Renal cortical epithelial cell (primary cell): ENCODE measurements around the gene N4BP2L2. TPM values are rescaled to one million over a fixed set of nuclear protein-coding genes. Genes with fewer than 3 reads are reported as not detected.
A peak's percentile ranks its signal among the peaks of the same experiment; 100 is the strongest.

Experiments used
- DNase-seq: peaks from one replicate; pipeline ENCODE4 v3.0.0-alpha.2; 2011; ENCODE audit warnings: low read depth
- total RNA-seq: library from RNA; depleted of rRNA; stranded (reverse); fragments of >200 nt; gene quantifications from 2 replicates; pipeline ENCODE4 v1.2.3, GENCODE V29; 2014

N4BP2L2 gene
- total RNA-seq, 1 donor from 2014 or later = 204 TPM

DNA sequence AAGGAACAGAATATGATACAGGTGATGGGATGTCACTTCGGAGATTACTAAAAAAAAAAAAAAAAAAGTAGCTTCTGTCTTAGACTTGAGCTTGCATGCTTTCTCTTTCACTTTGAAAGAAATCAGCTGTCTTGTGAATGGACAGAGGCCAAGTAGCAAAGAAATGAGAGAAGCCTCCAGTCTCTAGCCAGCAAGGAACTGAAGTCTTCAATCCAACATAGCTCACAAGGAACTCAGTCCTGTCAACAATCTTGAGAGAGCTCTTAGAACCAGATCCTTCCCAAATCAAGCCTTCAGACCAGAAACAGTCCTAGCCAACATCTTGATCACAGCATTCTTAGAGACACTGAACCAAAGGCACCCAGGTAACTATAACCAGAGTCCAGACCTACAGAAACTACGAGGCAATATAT, 7.7 kb downstream of the N4BP2L2 start:
- peak; percentile 63 for DNase-seq

DNA sequence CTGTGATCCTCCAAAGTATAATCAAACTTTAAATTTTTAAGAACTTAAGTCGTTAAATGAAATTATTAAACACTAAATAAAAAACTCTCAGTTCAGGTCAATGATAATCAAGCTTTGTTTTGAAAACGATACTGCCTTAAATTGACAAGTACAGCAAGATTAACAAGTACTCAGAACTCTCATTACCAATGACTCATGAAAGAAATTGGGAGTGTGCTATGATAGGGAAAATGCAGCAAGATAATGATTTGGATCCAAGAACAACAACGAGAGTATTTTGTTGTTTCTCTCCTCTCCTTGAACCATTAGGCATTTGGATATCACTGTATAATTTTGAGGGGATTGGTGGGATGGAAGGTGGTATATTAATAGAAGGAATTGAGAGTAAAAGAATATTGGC, 10.2 kb downstream of the N4BP2L2 start:
- DNase-seq = peak; percentile 18

DNA sequence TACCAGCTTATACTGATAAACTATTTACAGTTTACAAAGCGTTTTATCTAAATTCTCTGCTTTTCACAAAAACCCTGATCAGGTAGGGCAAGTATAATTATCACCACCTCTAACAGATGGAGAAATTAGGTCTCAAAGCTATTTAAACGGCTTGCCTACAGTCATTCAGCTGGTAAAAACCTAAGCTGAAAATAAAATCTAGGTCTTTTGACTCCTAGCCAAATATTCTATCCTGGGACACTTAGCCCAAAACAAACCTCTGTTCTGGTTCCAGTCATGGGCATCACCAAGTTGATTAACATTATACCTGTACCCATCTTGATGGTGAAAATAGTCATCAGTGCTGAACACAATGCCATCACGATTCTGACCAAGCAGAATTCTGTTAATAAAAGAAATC, 11.4 kb downstream of the N4BP2L2 start:
- DNase-seq = no peak

DNA sequence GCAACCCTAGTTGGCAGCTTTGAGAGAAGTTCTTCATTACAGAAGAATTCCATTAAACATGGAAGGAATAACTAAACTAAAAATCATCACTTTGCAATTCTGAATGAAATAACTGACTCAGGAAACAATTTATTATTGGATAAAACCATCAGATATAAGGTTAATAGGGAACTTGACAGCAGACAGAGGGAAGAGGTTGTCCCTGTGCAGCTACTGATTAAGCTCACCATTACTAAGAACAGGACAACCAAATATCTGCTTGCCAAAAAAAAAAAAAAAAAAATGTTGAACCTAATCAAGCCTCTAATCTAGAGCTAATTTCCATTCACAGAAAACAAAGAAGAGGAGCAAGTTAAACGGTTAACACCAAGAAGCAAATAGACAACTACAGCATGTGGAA, 12.8 kb downstream of the N4BP2L2 start:
- no peak for DNase-seq

DNA sequence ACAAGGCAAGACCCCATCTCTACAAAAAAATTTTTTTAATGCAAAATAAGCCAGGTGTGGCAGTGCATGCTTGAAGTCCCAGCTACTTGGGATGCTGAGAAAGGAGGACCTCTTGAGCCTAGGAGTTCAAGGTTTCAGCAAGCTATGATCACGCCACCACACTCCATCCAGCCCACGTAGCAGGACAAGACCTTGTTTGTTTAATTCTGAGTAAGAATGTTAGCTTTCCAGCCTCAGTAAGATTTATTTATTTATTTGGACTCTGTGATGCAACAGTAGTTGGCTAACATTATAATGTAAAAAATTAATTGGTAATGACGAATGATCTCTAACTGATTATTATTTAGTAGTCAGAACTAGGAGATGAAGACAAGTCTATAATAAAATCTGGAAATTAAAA, 23.3 kb downstream of the N4BP2L2 start:
- no peak for DNase-seq

DNA sequence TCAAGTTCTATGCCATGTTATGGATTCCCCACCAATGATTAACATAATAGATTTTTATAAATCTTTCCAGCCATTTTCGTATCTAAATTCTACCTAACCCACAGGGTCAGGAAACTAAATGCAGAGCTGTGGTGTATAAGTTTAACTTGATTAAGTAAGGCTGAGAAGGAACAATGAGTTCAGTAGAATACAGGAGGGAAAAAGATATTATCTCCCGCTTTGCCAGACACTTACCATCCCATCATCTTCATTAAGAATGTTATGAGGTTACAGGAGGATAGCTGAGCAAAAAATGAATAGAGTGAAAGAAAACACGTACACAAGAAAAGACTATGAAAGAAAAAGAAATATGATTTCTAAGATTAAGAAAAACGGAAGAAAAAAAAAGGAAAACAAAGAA, 27.1 kb downstream of the N4BP2L2 start:
- DNase-seq = no peak

DNA sequence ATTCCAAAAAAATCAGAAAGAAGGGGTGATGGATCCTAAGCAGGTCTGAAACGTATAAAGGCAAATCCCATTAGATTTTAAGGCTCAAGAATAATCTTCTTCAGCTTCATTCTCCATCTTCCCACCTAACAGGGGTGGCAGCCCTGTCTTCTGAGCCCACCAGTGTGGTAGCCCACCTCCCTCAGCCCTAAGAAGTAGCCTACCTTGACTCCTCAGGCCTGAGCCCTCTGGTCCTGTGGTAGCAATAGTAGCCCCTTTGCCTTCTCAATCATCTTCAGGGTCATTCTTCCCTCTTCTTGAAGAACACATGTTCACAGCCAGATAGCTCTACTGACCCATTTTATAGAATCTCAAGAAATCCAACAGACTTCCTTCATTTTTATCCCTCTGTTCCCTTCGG, 33.7 kb downstream of the N4BP2L2 start:
- DNase-seq = no peak

DNA sequence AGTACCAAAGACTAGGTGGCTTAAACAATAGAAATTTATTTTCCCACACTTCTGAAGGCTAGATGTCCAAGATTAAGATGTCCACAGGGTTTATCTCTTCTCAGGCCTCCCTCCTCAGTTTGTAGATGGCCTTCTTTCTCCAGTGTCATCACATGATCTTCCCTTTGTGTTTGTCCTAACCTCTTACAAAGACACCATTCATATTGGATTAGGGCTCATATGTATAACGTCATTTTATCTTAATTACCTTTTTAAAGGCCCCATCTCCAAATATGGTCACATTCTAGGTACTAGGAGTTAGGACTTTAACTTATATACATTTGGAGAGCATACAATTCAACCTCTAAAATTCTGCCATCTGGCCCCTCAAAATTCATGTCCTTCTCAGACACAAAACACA, 34.3 kb downstream of the N4BP2L2 start:
- no peak for DNase-seq

DNA sequence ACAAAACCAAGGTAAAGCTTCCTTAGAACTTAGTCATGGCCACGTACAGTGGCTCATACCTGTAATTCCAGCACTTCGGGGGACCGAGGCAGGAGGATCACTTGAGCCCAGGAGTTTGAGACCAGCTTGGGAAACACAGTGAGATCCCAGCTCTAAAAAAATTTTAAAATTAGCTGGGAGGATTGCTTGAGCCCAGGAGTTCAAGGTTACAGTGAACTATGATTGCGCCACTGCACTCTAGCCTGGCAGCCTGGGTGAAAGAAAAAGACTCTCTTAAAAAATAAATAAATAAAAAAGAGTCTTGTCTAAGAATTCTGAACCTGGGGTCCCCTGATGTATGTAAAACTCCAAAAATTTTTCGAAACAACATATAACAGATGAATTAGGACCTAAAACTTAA, 34.9 kb downstream of the N4BP2L2 start:
- no peak for DNase-seq

DNA sequence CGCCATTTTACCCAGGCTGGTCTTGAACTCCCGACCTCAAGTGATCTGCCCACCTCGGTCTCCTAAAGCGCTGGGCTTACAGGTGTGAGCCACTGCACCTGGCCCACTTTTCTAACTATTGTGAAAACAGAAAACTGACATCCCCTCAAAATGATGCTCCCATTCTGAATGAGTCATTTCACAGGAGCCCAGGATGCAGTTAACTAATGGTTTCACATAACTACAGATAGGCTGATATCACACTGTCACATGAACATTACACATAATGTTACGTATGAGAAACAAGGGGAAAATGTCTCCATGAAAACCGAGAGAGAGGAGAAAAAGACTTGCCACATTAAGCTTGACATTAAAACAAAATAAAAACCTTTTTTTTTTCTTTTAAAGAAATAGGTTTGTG, 37.5 kb downstream of the N4BP2L2 start:
- no peak for DNase-seq

DNA sequence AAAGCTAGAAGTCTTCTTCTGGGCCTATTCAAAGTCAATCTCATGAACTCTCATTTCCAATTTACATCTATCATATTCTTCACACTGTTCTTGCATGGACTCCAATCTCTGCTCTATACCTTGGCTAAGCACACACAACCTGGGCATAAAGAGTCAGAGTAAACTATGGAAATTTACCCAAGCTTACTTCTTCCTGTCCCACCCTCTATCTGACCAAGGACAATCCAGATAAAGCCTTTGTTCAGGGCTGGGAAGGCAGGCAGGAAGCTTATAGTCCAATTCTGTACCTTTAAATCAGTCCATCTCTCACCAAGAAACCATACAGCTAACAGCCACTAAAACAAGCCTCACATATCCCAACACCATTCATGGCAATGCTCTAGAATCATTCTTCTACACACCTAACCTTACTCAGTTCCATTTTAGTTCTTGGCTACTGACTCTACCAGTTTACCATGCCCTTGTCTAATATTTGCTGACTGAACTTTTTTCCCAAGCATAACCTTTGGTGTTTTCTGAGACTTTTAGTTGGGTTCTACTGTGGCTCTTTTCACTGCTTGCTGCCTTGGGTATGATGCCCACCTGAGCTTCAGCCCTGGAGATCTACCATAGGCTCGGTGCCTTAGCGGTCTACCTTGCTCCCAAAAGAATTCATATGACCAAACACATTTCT, 38.9 kb downstream of the N4BP2L2 start:
- DNase-seq = no peak

DNA sequence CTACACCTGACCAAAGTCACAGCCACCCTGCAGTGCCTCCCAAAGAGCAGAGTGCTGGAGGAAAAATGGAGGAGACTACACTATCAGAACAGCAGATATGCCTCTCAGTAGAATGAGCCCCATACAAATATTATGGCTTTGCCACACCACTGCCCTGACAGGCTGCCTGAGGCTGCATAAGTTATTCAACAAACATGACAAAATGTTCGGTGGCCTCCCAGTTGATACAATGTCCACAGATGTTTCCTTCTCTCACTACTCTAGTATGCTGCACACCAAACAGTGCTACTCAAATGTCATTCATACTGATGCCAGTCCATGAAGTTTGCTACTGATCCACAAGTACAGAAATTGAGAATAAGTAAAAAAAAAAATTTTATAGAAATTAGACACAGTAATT, 41.0 kb downstream of the N4BP2L2 start:
- DNase-seq = no peak

DNA sequence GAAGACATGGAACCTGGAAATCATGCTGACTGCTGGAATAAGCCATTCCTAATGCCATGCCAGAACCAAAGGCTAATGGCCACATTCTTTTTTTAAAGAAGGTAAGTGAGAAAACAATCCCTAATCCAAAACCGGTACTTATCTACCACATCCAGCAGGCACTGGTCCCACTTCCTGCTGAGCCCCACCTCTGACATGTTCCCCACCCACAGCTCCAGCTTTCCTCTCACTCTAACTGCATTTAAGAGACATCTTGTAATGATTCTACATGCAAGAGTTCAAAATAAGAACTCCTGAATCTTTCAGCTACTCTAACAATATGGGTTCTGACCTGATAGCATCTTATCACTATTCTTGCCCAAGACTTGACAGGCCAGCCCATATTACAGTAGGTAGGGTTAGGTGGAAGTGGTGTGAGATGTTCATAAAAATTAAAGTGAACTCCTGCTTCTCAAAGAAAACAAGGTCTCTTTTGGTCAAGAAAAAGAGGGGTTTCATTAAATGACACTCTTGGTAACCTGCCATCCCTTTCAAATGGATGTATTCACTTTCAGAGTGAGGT, 41.9 kb downstream of the N4BP2L2 start:
- DNase-seq = no peak

DNA sequence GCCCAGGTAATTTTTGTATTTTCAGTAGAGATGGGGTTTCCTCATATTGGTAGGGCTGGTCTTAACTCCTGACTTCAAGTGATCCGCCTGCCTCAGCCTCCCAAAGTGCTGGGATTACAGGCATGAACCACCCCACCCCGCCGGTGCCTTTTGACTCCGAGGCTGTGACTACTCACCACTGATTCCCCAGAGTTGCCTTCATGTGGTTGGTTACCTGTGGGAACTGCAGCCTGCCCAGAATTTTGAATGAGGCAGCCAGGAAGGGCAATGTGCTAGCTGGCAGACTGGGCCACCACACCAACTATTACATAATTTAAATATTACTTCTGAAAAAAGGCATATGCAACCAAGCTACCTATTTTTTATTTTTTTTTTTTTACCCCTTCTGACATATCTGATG, 42.8 kb downstream of the N4BP2L2 start:
- DNase-seq = no peak

DNA sequence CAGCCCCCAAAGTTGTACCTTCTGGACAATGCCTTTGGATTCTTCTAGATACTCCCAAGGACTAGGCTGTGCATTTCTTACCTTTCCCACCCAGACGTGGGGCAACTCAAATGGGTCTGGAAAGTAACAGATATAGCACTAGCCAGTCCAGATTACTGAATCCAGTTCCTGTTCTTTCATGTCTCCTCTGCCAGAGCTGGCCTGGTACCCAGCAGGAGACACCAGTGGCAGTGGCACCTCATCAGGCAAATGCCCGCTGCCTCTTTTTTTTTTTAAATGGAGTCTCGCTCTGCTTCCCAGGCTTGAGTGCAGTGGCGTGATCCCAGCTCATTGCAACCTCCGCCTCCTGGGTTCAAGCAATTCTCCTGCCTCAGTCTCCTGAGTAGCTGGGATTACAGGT, 43.2 kb downstream of the N4BP2L2 start:
- no peak for DNase-seq

DNA sequence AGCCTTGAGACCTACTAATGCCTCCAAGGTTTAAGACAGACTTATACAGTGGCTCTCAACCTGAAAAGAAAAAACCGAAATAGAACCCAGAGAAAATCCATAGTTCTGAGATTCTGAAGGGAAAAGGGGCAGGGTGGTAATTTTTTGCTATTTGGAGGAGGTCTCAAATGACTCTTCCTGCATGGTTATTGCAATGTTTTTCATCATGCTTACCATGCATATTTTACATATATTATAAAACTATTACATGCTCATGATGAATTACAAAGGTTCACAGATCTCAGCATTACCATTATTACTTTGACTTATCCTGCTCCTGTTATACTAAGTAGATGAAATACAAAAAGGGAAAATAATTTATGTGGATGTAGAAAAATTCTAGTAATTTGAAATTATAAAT, 47.6 kb downstream of the N4BP2L2 start:
- no peak for DNase-seq

DNA sequence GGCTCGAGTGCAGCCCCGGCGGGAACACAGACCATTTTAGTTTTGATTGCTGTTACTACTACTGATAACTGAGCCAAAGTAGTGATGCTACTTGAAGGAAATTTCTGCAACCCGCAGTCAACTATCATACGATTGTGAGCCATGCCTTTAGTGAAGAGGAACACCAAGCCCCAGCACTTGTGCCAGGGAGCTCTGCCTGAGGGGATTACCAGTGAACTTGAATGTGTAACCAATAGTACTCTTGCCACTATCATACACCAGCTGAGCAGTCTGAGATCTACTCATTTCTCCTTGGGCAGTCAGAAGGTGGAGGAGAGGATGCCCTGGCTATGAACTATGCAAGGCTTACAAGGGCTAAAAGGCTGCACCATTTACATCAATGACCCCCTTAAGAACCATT, 61.7 kb downstream of the N4BP2L2 start:
- no peak for DNase-seq

DNA sequence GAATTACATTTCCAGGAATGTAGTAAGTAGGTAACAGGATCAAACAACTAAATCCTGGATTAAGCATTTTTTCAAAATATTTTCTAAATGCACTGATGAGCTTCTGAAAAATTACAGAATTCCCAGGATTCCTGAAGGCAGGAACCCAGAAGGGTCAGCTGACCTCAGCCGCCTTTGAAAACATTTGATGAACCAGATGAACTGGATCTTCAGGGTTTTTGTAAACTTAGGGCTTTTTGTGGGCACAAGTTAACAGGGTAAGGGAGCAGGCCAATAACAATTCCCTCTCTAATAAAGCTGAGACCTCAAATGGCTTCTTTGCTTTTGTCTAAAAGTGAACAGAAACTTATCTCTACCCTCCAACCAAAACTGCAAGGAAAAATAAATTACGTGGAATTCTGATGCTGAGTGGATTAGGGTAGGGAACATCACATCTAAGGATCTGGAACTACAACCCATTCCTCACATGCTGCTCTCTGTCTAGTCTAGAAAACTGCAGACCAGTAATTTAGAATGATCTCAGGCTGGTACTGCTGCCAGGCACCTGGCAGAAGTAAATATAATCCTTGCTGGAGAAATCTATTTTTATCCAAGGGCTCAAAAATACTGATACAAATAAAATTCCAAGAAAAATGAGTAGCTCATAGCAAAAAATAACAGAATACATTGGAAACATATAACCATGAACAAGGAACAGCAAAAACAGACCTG, 62.4 kb downstream of the N4BP2L2 start:
- DNase-seq = no peak

DNA sequence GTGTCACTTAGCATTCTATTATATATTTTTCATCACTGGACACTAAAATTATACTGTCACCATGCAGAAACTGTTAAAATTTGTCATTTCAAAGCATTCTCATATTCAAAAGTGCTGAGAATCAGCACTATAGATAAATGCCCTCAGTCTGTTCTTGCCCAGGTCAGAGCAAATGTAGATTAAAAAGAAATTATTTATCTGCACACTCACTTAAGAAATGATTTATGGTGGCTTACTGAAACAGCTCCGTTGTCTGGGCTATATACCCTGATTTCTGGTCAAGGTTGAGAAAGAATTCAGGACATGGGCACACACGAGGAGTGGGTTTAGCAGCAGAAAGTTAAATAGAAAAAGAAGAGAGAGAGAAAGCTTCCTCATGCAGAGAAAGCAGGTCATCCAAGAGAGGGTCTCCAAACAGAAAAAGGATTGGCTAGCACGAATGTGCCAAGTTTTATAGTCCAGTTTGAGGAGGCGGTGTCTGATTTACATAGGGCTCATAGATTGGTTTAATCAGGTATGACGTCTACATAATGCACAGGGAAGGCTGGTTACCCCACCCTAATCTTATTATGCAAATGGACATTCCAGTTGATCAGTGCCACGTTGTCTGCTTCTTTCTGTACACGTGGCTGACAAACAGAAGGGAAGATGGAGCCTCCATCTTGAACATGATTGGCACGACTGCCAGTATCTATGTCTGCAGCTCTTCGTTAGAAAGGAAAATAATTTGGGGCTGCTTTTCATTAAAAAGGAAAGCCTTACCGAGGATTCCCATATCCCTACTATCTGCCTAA, 63.4 kb downstream of the N4BP2L2 start:
- no peak for DNase-seq

DNA sequence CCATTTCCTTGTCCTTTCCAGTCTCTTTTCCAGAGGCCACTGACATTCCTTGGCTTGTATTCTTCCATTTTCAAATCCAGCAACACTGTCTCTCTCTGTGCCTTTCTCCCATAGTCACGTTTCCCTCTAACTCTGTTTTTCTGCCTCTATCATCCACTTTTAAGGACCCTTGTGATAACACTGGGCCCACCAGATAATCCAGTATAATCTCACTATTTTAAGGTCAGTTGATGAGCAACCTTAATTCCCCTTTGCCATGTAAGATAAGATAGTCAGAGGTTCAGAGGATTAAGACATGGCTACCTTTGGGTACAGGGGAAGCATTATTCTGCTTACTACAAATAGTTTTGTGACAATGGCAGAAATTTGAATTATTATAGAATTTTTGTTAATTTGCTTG, 64.9 kb downstream of the N4BP2L2 start:
- DNase-seq = no peak

DNA sequence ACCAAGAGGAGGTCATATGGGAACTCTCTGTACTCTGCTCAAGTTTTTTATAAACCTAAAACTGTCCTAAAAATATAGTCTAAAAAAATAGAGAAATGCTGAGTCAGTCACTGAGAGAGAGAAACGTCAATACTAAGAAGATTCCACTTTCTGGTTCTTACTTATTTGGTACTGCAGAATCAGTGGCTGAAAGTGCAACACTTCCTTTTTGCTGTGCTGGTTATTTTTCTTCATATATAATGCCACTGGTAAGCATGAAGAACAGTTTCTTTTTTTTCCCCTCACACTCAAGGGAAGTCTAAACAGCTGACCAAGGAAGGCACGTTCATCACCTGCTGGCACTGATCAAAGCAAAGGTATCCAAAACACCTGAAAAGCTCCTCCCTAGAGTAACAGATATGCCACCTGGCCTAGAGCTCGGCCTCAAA, 66.4 kb downstream of the N4BP2L2 start:
- DNase-seq = no peak

DNA sequence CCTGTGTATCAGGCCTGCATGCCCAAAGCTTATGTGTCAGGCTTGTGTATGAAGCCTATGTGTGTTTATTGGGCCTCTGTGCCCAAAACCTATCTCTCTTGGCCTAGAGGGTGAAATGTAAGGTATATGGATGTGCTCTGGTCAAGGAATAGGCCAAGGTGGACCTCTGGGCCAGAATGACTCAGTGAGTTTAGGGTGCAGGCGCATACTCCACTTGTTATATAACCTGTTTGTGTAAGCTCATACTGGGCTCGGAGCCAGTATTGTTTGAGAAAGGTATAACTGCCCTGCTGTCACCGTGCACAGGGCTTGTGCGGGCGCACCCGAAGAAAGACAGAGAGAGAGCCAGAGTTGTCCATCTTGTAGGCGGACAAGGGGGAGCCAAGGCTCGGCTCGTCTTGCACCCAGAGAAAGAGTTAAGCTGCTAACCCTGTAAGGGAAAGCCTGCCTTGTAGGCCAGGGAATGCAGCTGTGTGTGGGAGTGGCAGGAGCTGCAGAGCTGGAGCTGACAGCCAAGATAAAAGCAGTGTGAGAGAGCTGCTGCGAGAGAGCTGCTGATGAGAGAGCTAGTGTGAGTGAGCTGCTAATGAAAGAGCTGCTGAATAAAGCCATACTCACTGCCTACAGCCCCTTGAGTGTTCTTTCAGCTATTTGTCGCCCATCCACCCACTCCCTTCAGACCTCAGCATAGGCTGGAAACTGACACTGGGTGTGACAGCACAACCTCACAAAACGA, 67.2 kb downstream of the N4BP2L2 start:
- DNase-seq = no peak
